OCI-LY3 (cell line): Measurements from ENCODE around the gene PI4KB.

Experiments
- EZH2phosphoT487 ChIP-seq: fragments of 200-600 bp; shearing (Covaris generic); IDR thresholded peaks from 2 replicates; pipeline ENCODE4 v1.6.1; 2018; ENCODE audit warnings: antibody characterized with exemption, mixed run types, low read depth
- TF ChIP-seq, protein P1 (sequence below): fragments of 200-600, 300-600 bp; sonication (generic); IDR thresholded peaks from 2 replicates; pipeline ENCODE4 v1.5.1; 2014; ENCODE audit warnings: antibody characterized with exemption, low read length, low read depth

DNA sequence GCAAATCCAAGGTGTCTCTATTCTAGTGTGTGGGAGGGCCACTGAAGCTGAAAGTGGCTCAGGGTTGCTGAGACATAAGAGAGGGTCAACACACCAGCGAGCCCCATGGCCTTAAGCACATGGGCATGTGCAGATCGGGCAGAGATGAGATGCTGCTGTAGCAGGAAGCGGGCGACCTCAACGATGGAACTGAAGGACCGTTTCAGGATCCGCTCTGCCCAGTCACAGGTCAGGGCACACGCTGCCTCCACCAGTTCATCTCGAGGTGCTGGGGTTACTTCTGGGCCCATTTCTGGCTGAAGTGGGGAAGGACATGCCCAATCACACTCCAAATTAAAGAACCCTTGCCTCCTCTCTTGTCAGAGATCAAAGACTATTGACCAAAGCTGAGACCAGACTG lies 16.4 kb upstream of the PI4KB start:
- TF ChIP-seq, protein P1, sequence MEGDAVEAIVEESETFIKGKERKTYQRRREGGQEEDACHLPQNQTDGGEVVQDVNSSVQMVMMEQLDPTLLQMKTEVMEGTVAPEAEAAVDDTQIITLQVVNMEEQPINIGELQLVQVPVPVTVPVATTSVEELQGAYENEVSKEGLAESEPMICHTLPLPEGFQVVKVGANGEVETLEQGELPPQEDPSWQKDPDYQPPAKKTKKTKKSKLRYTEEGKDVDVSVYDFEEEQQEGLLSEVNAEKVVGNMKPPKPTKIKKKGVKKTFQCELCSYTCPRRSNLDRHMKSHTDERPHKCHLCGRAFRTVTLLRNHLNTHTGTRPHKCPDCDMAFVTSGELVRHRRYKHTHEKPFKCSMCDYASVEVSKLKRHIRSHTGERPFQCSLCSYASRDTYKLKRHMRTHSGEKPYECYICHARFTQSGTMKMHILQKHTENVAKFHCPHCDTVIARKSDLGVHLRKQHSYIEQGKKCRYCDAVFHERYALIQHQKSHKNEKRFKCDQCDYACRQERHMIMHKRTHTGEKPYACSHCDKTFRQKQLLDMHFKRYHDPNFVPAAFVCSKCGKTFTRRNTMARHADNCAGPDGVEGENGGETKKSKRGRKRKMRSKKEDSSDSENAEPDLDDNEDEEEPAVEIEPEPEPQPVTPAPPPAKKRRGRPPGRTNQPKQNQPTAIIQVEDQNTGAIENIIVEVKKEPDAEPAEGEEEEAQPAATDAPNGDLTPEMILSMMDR, result no peak
- no peak for TF ChIP-seq EZH2phosphoT487
